ENCODE data around the gene ZNF587B. TPM values are rescaled to one million over a fixed set of nuclear protein-coding genes. Genes with fewer than 3 reads are reported as not detected.

The ZNF587B gene
- total and polyA plus RNA-seq, 9 of the 15 experiments (the other 6 are each of a cell fraction or from before 2014, with no cell fraction given): 7.4 to 37.5 (median 20.8) TPM

- no peak for TF ChIP-seq ZBTB49 (CRISPR knock-in tag; IDR thresholded peaks at IDR 0.05; ENCODE audit: borderline replicate concordance)
- TF ChIP-seq ZBTB9 (CRISPR knock-in tag; IDR thresholded peaks at IDR 0.05): peak; percentile 63; the same call in 1 of the 2 replicates
- TF ChIP-seq SIN3A (IDR thresholded peaks at IDR 0.05; ENCODE audit: borderline replicate concordance in 2 of 2, control insufficient read depth in 1 of 2, low read depth in 2 of 2, low read length in 2 of 2): peak in 1 of 2 experiments; percentile 55; a peak in 1 of 4 replicates
- no peak for TF ChIP-seq EP300 (IDR thresholded peaks at IDR 0.05; ENCODE audit: low read length)
- TF ChIP-seq MEIS2 (IDR thresholded peaks at IDR 0.05; ENCODE audit: partially characterized antibody): peak; percentile 36
- peak; percentile 56 for TF ChIP-seq NFYB (IDR thresholded peaks at IDR 0.05; ENCODE audit: extremely low read depth, insufficient read length)
- TF ChIP-seq THRA (IDR thresholded peaks at IDR 0.05): no peak
- TF ChIP-seq HEY1 (CRISPR knock-in tag; IDR thresholded peaks at IDR 0.05; ENCODE audit: borderline replicate concordance): no peak
- TF ChIP-seq ZBTB40 (IDR thresholded peaks at IDR 0.05): peak; percentile 86
- no peak for TF ChIP-seq ZBTB40 (CRISPR knock-in tag; IDR thresholded peaks at IDR 0.05)
- TF ChIP-seq ELF2 (CRISPR knock-in tag; IDR thresholded peaks at IDR 0.05): peak; percentile 56; the same call in 1 of the 2 replicates
- TF ChIP-seq RAD51 (IDR thresholded peaks at IDR 0.05; ENCODE audit: borderline replicate concordance, low read depth): peak; percentile 16; the same call in 1 of the 2 replicates
Measured at GRCh38 chr19:57814505-57815246, 15.4 kb upstream of the ZNF587B start, which contains the start of gene ZNF552 (continued).
